GM21576 (cell line): ENCODE results near the gene QSOX2.

Experiments used
- ATAC-seq: cut with Tn5 transposase; IDR thresholded peaks from one replicate; pipeline ENCODE4 v1.9.1; 2021; ENCODE audit warnings: mild to moderate bottlenecking, moderate library complexity; ENCODE audit not compliant: unreplicated experiment

Gene QSOX2, protein sequence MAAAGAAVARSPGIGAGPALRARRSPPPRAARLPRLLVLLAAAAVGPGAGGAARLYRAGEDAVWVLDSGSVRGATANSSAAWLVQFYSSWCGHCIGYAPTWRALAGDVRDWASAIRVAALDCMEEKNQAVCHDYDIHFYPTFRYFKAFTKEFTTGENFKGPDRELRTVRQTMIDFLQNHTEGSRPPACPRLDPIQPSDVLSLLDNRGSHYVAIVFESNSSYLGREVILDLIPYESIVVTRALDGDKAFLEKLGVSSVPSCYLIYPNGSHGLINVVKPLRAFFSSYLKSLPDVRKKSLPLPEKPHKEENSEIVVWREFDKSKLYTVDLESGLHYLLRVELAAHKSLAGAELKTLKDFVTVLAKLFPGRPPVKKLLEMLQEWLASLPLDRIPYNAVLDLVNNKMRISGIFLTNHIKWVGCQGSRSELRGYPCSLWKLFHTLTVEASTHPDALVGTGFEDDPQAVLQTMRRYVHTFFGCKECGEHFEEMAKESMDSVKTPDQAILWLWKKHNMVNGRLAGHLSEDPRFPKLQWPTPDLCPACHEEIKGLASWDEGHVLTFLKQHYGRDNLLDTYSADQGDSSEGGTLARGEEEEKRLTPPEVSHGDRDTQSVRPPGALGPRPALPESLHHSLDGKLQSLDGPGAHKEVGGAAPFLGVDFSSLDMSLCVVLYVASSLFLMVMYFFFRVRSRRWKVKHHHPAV

DNA sequence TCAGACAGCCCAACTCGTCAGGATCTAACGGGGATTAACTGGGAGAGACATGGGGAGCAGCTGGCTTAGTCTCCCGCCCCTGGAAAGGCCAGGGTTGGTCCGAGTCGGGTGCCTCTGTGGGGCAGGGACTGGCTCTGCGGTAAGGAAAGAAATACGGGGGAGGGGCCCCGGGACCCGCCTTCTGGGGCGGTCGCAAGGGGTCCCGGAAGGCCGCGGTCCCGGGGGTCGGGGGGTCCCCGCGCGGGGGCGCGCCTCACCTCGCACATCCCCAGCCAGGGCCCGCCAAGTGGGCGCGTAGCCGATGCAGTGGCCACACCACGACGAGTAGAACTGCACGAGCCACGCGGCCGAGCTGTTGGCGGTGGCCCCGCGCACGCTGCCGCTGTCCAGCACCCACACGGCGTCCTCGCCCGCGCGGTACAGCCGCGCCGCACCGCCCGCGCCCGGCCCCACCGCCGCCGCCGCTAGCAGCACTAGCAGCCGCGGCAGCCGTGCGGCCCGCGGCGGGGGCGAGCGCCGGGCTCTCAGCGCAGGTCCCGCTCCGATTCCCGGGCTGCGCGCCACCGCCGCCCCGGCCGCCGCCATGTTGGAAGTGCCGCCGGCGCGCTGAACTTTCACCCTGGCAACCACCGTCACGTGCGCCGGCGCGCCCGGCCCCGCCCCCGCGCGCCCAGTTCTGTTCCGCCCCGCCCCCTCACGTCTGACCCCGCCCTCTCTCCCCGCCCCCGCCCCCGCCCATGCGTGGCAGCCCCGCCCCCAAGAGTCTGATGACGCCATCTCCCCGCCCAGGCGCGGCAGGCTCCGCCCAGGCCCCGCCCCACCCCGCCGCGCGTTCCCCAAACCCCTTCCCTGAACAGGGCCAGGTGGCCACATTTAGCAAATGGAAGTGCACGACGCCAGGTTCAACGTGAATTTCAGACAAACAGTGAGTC lies at the start of gene QSOX2:
Gene QSOX2 (minus strand): TSS at position 594 of the 932 bp plus-strand sequence. CDS start 9 bp downstream, at position 585.
- no peak for ATAC-seq

DNA sequence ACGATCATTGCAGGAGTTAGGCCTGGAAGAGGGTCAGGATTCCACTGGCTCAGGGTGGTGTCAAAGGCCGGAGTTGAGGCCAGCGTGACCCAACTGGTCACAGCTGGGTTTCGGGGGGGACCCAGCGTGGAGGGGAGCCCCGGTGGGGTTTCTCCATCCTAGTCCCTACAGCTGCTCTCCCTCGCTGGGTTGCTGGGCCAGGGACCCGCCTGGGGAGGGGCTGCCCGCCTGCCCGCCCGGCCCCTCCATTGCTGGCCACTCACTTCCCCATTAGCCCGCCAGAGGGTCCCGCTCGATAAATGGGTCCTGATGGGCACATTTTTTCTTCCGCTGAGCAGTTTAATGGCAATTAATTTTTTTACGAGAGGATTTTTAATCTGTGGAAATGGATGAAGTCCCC lies 49.4 kb upstream of the QSOX2 start:
- ATAC-seq: no peak

DNA sequence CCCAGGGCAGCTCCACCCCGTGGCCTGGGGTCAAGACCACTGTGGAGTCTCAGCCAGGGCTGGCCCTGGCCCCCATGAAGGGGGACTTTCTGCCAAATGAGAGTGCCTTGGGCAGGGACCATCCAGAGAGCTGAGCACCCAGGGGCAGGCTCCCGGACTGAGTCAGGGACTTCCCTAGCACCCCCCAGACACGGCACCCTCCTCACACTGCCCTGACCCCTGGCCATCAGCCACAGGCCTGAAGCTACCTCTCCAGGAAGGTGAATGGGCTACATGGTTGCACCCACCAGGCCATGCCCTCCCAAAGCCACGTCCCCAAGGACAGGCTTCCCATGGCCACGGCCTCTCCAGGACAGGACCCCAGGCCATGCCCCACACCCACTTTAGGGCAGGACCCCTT lies 48.8 kb upstream of the QSOX2 start:
- ATAC-seq: no peak

DNA sequence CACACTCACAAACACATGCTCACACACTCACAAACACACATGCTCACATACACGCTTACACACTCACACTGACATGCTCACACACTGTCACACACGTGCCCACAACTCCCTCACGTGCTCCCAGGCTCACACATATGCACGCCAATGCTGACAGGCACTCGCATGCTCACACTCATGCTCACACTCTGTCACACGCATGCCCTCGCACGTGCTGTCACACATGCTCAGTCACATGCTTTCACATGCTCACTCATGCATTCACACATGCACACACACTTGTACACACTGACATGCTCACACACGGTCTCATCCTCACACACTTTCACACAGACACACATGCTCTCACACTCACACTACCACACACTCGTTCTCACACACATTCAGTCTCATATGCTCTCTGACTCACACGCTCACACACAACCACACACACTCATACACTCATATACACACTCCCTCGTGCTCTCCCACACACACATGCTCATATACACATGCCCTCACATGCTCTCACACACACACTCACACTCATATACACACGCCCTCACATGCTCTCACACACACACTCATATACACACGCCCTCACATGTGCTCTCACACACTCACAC lies 48.0 kb upstream of the QSOX2 start:
- ATAC-seq: no peak

DNA sequence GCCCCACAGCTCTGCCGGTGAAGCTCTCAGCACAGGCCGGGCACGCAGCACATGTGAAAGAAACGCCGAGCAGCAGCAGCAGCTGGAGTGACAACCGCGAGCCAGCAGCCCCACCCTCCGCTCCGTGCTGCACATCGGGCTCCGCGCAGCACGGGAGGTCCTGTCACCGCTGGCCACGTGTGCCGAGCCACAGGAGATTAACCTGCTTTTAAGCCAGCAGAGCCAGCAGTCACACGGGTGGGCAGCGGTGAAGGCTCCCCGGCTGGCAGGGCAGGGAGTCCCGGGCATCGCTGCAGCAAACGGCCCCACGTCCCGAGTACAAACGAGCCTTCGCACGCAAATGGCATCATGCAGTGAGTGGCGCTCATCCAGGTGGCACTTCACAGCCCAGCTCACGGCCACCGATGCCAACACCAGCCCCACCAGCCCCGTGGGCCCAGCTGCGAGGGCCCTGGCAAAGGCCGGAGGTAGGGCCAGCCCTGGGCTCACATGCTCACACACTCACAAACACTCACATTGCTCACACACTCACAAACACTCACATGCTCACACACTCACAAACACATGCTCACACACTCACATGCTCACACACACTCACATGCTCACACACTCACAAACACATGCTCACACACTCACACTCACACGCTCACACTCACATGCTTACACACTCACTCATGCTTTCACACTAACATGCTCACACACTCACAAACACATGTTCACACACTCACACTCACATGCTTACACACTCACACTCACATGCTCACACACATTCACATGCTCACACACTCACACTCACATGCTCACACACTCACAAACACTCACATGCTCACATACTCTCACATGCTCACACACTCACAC lies 47.2 kb upstream of the QSOX2 start:
- no peak for ATAC-seq

DNA sequence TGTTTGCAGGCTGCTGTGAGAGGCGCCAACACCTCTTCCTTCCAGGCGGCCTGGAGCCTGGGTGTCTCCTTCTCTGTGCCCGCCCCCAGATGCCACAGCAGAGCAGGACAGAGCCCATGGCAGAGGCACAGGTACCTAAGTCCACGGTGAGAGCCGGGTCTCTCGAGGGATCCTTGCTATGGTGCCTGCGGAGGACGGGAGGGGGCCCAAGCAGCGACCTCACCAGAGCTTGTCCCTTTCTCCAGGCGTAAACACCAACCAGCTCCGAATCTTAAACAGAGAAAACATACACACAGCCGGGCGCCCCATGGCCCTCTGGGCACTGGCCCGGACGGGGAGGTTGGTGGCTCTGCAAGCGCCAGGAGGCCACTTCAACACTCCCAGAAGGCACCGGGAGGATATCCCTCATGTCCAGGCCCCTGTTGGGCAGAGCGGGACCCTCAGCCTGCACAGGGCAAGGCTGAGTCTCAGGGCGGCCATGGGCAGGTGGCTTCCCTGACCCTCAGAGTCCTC lies 46.5 kb upstream of the QSOX2 start:
- ATAC-seq: no peak

DNA sequence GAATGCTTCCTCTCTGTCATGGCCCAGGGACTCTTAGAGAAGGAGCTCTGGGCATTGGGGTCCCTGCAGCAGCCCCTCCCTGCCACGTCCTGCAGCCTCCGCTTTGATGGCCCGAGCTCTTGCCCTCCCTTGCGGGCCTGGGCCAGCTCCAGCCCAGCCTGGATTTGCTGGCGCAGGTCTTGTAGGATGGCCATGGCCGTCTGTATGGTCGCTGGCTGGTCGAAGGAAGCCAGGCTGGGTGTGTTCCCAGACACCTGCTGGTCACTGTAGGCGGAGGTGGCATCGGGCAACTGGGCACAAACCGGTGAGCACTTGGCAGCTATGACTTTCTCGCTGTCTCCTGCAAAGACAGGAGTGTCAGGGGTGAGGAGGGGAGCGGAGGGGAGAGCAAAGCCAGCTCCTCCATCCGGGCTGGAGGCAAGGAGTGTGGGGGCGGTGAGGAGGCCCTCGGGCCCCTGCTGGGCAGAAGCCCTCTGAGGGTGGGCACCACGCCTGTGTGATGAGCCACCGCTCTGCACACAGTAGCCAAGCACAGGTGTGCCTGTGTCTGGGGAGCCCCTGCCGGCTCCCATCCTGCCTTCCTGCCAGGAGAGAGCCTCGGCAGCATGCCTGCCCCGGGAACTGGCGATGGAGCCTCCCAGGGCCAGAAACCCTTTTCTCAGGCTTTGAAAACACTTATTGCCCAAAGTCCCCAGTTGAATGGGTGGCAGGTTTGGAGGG lies 45.9 kb upstream of the QSOX2 start:
- ATAC-seq: no peak

DNA sequence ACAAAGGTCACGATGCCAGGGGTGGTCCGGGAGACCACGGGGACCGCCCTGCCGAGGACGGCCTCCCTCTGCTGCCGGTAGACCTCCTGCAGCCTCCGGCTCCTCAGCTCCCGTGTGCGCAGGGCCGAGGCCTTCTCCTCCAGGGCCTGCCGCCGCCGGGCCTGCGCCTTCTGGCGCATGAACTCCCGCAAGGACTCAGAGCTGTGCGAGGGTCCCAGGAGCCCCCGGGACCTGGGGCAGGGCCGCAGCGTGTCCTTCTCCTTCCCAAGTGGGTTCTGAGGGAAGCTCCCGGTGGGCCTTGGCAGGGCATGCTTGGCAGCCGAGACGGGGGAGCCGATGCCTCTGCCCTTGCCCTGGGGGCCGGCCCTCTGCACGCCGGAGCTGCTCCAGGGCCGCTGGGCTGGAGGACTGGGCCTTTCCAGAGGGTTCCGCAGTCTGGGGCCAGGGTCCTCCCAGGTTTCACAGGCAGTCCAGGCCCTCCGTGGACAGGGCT lies 44.9 kb upstream of the QSOX2 start:
- no peak for ATAC-seq

DNA sequence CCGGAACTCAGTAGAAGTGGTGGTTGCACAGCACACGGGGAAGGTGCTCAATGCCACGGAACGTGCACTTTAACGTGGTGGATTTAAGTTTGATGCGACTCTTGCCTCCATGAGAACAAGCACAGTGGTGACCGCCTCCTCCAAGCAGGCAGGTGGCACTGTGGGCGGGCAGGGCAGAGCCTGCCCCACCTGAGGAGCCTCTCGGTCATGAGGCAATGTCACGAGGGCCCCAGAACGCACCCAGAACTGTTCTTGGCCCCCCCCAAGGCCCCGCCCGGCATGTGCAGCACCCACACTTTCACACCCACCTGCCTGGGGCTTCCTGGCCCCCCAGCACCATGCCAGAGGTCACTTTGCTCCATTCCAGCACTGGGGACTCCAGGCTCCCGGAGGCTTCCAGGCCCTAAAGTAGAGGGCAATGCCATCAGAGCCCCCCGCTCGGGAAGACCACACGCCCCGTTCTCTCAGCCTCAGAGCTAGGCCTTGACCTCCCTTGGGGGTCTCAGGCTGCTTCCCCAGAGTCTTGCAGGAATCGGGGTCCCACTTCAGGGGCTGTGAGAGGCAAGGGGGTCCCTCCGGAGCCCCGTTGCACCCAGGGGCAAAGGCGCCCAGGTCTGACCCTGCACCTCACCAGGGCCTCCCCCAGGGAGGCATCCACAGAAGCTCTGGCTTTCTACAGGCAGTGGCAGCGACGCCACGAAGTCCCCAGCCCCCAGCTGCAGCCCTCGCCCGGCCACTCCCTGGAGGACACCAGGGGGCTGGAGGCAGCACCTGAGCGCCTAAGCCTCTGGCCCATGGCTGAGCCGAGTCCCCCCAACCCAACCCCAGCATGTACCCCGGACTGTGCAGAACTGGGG lies 44.3 kb upstream of the QSOX2 start:
- no peak for ATAC-seq

DNA sequence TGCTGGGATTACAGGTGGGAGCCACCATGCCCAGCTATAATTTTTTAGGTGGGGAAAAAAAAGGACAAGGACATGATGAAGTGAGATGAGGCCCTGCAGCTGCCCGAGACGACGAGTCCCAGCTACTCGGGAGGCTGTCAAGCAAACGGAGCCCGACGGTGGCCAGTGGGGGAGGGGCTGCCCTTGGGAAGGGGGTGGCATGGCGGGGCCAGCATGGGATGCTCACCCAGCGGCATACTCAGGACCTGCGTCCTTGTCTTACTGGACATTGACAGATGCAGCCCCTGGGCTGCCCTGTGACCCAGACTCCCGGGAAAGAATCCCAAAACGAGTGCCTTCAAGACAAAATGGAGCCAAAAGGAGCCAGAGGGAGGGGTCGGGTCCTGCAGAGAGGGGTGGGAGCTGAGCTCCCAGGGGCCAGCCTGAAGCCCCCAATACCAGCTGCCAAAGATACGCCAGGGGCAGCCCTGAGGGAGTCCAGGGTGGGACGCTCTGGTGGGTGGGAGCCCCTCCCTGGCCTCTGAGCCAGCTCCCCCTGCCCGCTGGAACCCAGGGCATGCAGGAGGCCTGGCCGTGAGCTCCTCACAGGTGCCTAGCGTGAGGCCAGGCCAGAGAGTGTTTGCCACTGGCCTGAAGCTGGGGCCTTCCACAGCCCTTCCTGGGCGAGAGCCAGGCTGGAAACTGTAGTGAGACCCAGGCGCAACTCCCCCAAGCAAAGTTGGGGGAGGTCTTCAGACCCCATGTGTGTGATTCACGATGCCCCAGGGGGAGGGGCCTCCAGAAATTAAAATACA lies 42.5 kb upstream of the QSOX2 start:
- ATAC-seq: no peak

DNA sequence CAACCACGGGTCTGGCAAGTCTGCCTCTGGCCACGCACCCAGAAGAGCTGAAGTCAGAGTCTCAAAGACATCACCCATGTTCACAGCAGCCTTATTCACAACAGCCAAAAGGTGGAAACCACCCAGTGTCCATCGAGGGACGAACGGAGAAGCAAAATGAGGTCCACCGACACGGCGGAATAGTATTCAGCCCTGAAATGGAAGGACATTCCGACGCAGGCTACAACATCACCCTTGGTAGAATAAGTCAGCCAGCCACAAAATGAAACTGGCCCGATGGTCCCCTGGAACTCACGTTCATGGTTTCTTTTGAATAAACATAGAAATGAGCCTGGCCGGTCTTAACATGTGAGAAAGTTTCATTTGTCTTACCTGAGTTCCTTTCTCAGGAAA lies 41.4 kb upstream of the QSOX2 start:
- ATAC-seq: no peak

DNA sequence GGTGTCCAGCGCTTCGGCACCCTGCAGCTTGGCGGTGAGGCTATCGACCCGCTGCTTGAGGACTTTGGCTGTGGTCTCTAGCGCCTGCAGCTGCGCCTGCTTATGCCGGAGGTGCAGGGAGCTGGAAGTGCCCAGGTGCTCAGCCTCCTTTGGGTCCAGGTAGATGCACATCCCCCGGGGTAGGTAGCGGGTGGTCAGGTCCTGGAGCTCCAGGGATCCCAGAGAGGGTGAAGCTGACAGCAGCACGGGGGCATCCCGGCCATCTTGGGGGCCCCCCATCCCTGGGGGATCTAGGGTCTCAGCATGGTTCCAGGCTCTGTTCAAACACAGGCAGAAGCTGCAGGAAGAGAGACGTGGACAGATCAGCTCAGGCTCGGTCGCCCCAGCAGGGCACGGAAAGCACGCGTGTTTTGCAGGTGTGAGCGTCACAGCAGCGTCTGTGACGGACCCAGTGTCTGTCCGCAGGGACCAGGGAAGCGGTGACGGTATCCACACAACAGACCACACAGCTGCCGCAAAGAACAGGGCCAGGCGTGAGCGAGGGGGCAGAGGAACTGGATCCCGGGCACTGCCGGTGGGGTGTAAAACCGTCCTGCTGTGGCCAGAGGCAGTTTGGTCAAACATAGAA lies 40.9 kb upstream of the QSOX2 start:
- ATAC-seq: no peak

DNA sequence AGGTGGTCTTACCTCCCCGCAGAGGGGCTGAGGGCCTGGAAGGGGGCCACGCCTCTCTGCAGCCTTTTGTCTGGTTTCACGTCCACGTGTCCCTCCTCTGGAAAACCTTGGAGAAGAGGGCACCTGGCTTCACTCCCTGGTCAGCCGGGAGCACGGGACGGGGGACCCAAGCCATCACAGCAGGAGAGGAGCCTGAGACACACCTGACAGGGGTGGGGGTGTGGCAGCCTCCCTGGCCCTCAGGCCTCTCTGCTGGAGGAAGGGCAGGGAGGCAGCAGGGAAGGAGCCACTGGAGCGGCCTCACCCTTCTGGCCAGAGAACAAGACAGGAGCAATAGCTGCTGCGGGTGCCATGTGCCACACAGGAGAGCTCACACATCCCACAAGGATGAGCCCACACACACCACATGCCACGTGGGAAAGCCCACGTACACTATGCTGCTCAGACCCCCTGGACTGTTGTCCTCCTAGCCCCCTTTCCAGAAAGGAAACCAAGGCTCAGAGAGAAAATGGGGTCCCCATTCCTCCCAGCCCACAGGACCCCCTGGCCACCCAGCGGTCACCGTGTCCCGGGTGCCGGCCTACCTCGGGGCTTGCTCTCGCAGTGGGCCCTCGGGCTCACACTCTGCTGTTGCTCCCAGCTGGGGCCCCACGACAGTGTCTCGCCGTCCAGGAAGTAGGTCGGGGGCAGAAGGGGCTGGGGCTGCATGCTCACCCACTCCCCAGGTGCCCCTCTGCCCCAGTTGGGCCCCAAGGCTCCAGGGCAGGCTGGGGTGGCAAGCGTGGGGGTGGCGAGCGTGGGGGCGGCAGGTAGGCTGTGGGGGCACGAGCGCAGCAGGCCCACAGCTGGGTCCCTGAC lies 40.1 kb upstream of the QSOX2 start:
- ATAC-seq: no peak

DNA sequence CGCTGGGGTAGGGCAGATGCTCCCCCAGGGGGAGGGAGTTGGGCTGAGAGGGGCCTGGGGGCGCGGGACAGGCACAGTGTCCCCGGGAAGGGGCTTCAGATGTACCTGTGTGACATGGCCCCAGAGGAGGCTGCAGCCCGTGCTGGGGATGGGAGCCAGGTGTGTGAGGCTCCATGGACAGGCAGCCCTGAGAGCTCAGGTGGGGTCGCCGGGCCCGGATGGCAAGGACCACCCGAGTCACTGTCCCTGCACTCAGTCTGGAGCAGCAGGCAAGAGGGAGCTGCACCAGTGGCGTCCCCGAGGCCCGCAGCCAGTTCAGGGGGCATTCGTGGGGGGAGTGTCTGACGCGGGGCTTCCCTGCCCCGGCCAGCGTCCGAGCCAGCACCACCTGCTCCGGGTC lies 39.3 kb upstream of the QSOX2 start:
- ATAC-seq: no peak

DNA sequence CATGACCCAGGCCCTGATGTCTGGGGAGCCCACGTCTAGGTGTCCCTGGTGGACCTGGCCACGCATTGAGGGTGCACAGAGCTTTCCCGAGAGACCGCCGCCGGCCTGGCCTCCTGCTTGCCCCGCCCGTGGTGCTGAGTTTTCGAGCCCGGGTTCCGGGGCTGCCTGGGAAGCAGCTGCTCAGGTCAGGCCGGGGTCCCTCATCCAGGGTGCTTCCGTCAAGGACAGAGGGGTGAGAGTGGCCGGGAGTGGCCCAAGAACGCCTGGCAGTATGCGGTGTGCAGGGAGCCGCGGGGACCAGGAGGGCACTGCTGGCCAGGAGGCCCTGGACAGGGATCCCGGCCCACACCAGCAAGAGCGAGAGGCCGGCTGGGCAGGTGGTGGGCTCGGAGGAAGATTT lies 38.7 kb upstream of the QSOX2 start:
- ATAC-seq: no peak
